ENCODE results near the gene HNRNPC.

GRCh38 chr14:21268617-21269251, 508 bp downstream of the HNRNPC start:
- TF ChIP-seq CTCF (conservative IDR thresholded peaks at IDR 0.05 in 1 of 2, IDR thresholded peaks at IDR 0.05 in 1 of 2; ENCODE audit: low read depth in 1 of 2, low read length in 2 of 2) = no peak
- TF ChIP-seq EZH2 (IDR thresholded peaks at IDR 0.05; ENCODE audit: low read length, missing control alignments) = no peak

Measured in fibroblast of lung (primary cell).